Testis (tissue), 2 donors: Measurements from ENCODE around the gene MGAT5B.

Experiments
- POLR2A ChIP-seq: fragments of 450-650 bp; IDR thresholded peaks from one replicate; pipeline ENCODE4 v1.6.1; 2017; ENCODE audit warnings: antibody characterized with exemption, mild to moderate bottlenecking, moderate library complexity
- TF ChIP-seq, protein P1 (sequence below), 3 experiments: fragments of 450-650 bp in 2 of 3; fragments of 200-600 bp in 1 of 3; sonication (generic) in 1 of 3; IDR thresholded peaks; one replicate each; pipeline ENCODE4 v1.5.1; 2016 to 2019; ENCODE audit warnings: antibody characterized with exemption in 3 of 3, mild to moderate bottlenecking in 2 of 3, moderate library complexity in 1 of 3

GRCh38 chr17:76948301-76948700 lies 80.1 kb downstream of the MGAT5B start:
- TF ChIP-seq POLR2A = no peak
- TF ChIP-seq, protein P1, sequence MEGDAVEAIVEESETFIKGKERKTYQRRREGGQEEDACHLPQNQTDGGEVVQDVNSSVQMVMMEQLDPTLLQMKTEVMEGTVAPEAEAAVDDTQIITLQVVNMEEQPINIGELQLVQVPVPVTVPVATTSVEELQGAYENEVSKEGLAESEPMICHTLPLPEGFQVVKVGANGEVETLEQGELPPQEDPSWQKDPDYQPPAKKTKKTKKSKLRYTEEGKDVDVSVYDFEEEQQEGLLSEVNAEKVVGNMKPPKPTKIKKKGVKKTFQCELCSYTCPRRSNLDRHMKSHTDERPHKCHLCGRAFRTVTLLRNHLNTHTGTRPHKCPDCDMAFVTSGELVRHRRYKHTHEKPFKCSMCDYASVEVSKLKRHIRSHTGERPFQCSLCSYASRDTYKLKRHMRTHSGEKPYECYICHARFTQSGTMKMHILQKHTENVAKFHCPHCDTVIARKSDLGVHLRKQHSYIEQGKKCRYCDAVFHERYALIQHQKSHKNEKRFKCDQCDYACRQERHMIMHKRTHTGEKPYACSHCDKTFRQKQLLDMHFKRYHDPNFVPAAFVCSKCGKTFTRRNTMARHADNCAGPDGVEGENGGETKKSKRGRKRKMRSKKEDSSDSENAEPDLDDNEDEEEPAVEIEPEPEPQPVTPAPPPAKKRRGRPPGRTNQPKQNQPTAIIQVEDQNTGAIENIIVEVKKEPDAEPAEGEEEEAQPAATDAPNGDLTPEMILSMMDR (IDR thresholded peaks at IDR 0.05) = no peak
